T47D (cell line): ENCODE measurements around the gene KRT9.
"Not testable (repeated sequence)": the region's sequence is repeated elsewhere in the genome, so short reads cannot be mapped to it uniquely, and the experiment has no call there.

ENCODE experiments used
- DNase-seq, 2 experiments: peaks; one replicate each; pipeline versions ENCODE4 v3.0.0 to v3.0.0-alpha.2; 2011 to 2012; ENCODE audit warnings: low read depth in 1 of 2, low spot score in 1 of 2
- JUND ChIP-seq: IDR thresholded peaks from 2 replicates; pipeline ENCODE4 v1.6.1; 2012; ENCODE audit warnings: low read depth
- in situ Hi-C: cut with HindIII; loops from 2 replicates; pipeline ENCODE4 v1.10.0; 2016; ENCODE audit warnings: low sequenced_read_pairs, low pct_unique_long_range_greater_than_20kb

Gene KRT9

GRCh38 chr17:41580244-41580575, 8.4 kb upstream of the KRT9 start:
- no peak for DNase-seq
- no peak for TF ChIP-seq JUND
- in situ Hi-C loops, result no loop called here

- DNase-seq, result peak; percentile 93 to 98
- in situ Hi-C loops, result no loop called here
- no peak for TF ChIP-seq JUND
These were observed 7.8 kb upstream of the KRT9 start for GRCh38 chr17:41579484-41580243.

GRCh38 chr17:41578971-41579370, 7.1 kb upstream of the KRT9 start:
- in situ Hi-C loops, result no loop called here
- DNase-seq, result peak in 1 of 2 experiments; percentile 35
- TF ChIP-seq JUND, result no peak

- TF ChIP-seq JUND, result no peak
- in situ Hi-C loops, result no loop called here
- DNase-seq, result no peak
These were observed 6.7 kb upstream of the KRT9 start for GRCh38 chr17:41578538-41578937.

- in situ Hi-C loops, DNase-seq: not testable (repeated sequence)
These were observed 4.9 kb upstream of the KRT9 start for GRCh38 chr17:41576740-41577139.

- in situ Hi-C loops, result no loop called here
- TF ChIP-seq JUND, result no peak
- no peak for DNase-seq
These were observed 3.5 kb upstream of the KRT9 start for GRCh38 chr17:41575336-41575735.

GRCh38 chr17:41567317-41567716, 4.5 kb downstream of the KRT9 start:
- in situ Hi-C loops, result no loop called here
- no peak for DNase-seq

GRCh38 chr17:41565338-41565737, 6.5 kb downstream of the KRT9 start:
- in situ Hi-C loops, result no loop called here
- no peak for DNase-seq
- no peak for TF ChIP-seq JUND

More at GRCh38 chr17:41567317-41567716, 4.5 kb downstream of the KRT9 start:
- TF ChIP-seq JUND, result no peak

- in situ Hi-C loops, result no loop called here
- DNase-seq, result no peak
- TF ChIP-seq JUND, result no peak
These were observed 8.2 kb downstream of the KRT9 start for GRCh38 chr17:41563607-41564170.

- in situ Hi-C loops, result no loop called here
- no peak for DNase-seq
- no peak for TF ChIP-seq JUND
These were observed 10.3 kb downstream of the KRT9 start for GRCh38 chr17:41561554-41561953.

- no peak for TF ChIP-seq JUND
- in situ Hi-C loops, result no loop called here
- DNase-seq, result no peak
These were observed 12.3 kb downstream of the KRT9 start for GRCh38 chr17:41559548-41559947.

GRCh38 chr17:41556931-41557330, 14.9 kb downstream of the KRT9 start:
- in situ Hi-C loops, result no loop called here
- TF ChIP-seq JUND, result no peak
- DNase-seq, result no peak

- TF ChIP-seq JUND, result no peak
- in situ Hi-C loops, result no loop called here
- DNase-seq, result no peak
These were observed 15.6 kb downstream of the KRT9 start for GRCh38 chr17:41556306-41556705.

GRCh38 chr17:41555105-41555887, 16.6 kb downstream of the KRT9 start:
- DNase-seq, result peak in 1 of 2 experiments; percentile 45
- no peak for TF ChIP-seq JUND
- in situ Hi-C loops, result no loop called here
